GM18517 (cell line): ENCODE data around the gene ARHGAP10.

Experiments
- ATAC-seq: cut with Tn5 transposase; IDR thresholded peaks from one replicate; pipeline ENCODE4 v1.9.1; 2021; ENCODE audit warnings: mild to moderate bottlenecking, moderate library complexity; ENCODE audit not compliant: unreplicated experiment

Gene ARHGAP10

GRCh38 chr4:148057984-148058859, 326.3 kb downstream of the ARHGAP10 start:
- no peak for ATAC-seq

- ATAC-seq, result no peak
Observed at GRCh38 chr4:148059617-148060180, 327.8 kb downstream of the ARHGAP10 start.

GRCh38 chr4:148060264-148061140, 328.6 kb downstream of the ARHGAP10 start:
- ATAC-seq, result no peak

GRCh38 chr4:148061141-148061481, 329.2 kb downstream of the ARHGAP10 start:
- no peak for ATAC-seq

- ATAC-seq, result no peak
Observed at GRCh38 chr4:148061795-148062194, 329.9 kb downstream of the ARHGAP10 start.

GRCh38 chr4:148062301-148062950, 330.5 kb downstream of the ARHGAP10 start:
- no peak for ATAC-seq

GRCh38 chr4:148064451-148064850, 332.6 kb downstream of the ARHGAP10 start:
- no peak for ATAC-seq

GRCh38 chr4:148065075-148065474, 333.2 kb downstream of the ARHGAP10 start:
- ATAC-seq, result no peak

- no peak for ATAC-seq
Observed at GRCh38 chr4:148067301-148067916, 335.5 kb downstream of the ARHGAP10 start.

- no peak for ATAC-seq
Observed at GRCh38 chr4:148068065-148068911, 336.4 kb downstream of the ARHGAP10 start.

- no peak for ATAC-seq
Observed at GRCh38 chr4:148069086-148069894, 337.4 kb downstream of the ARHGAP10 start.

GRCh38 chr4:148069895-148070178, 337.9 kb downstream of the ARHGAP10 start:
- no peak for ATAC-seq

GRCh38 chr4:148071009-148071408, 339.1 kb downstream of the ARHGAP10 start:
- no peak for ATAC-seq

- no peak for ATAC-seq
Observed at GRCh38 chr4:148072789-148073188, 340.9 kb downstream of the ARHGAP10 start.

- no peak for ATAC-seq
Observed at GRCh38 chr4:148073349-148073748, 341.5 kb downstream of the ARHGAP10 start.

GRCh38 chr4:148074462-148074861, 342.6 kb downstream of the ARHGAP10 start:
- ATAC-seq, result no peak

GRCh38 chr4:148075438-148075837, 343.6 kb downstream of the ARHGAP10 start:
- no peak for ATAC-seq

GRCh38 chr4:148076964-148077363, 345.1 kb downstream of the ARHGAP10 start:
- no peak for ATAC-seq

GRCh38 chr4:148077581-148077980, 345.7 kb downstream of the ARHGAP10 start:
- ATAC-seq, result no peak
